MM.1S (cell line): ENCODE data around the gene ADAM10.

ENCODE experiments used
- DNase-seq: peaks from one replicate; pipeline ENCODE4 v3.0.0-alpha.2; 2015
- H2AFZ ChIP-seq: fragments of 300-600 bp; sonication (generic); 2 replicates; pipeline ENCODE4 v1.6.0; 2016; ENCODE audit warnings: antibody characterized with exemption, low read length
- H3F3A ChIP-seq: fragments of 300-600 bp; sonication (generic); 2 replicates; pipeline ENCODE4 v1.6.1; 2016; ENCODE audit warnings: mild to moderate bottlenecking, antibody characterized with exemption, low read length, moderate library complexity, mixed read lengths; ENCODE audit not compliant: insufficient read depth
- H3K27ac ChIP-seq: fragments of 300-600 bp; sonication (generic); 2 replicates; pipeline ENCODE4 v1.5.1; 2016; ENCODE audit warnings: mild to moderate bottlenecking, low read length
- H3K27me3 ChIP-seq: fragments of 300-600 bp; sonication (generic); replicated peaks from 2 replicates; pipeline ENCODE4 v1.6.0; 2016; ENCODE audit warnings: low read length; ENCODE audit not compliant: insufficient read depth
- H3K36me3 ChIP-seq: fragments of 300-600 bp; sonication (generic); replicated peaks from 2 replicates; pipeline ENCODE4 v1.6.1; 2016; ENCODE audit warnings: mild to moderate bottlenecking, low read length, mixed read lengths; ENCODE audit not compliant: insufficient read depth
- H3K4me1 ChIP-seq: fragments of 300-600 bp; sonication (generic); 2 replicates; pipeline ENCODE4 v1.6.1; 2016; ENCODE audit warnings: low read length, mixed read lengths
- H3K4me2 ChIP-seq: fragments of 300-600 bp; sonication (generic); 2 replicates; pipeline ENCODE4 v1.6.0; 2016; ENCODE audit warnings: low read depth, low read length
- H3K4me3 ChIP-seq: fragments of 300-600 bp; sonication (generic); 2 replicates; pipeline ENCODE4 v1.5.1; 2016; ENCODE audit warnings: low read length, mixed read lengths
- H3K79me2 ChIP-seq: fragments of 300-600 bp; sonication (generic); 2 replicates; pipeline ENCODE4 v1.6.1; 2016; ENCODE audit warnings: mixed run types, low read length, mixed read lengths
- H3K9ac ChIP-seq: fragments of 300-600 bp; sonication (generic); 2 replicates; pipeline ENCODE4 v1.6.1; 2016; ENCODE audit warnings: low read length, mixed read lengths
- H3K9me2 ChIP-seq: fragments of 300-600 bp; sonication (generic); replicated peaks from 2 replicates; pipeline ENCODE4 v1.6.1; 2016; ENCODE audit warnings: mild to moderate bottlenecking, low read length, mixed read lengths; ENCODE audit not compliant: insufficient read depth
- H3K9me3 ChIP-seq: fragments of 300-600 bp; sonication (generic); replicated peaks from 2 replicates; pipeline ENCODE4 v1.6.1; 2016; ENCODE audit warnings: mild to moderate bottlenecking, low read length, mixed read lengths; ENCODE audit not compliant: insufficient read depth
- H4K20me1 ChIP-seq: fragments of 300-600 bp; sonication (generic); 2 replicates; pipeline ENCODE4 v1.6.1; 2016; ENCODE audit warnings: mild to moderate bottlenecking, low read length, moderate library complexity, mixed read lengths; ENCODE audit not compliant: insufficient read depth
- CTCF ChIP-seq: fragments of 300-600 bp; sonication (generic); IDR thresholded peaks from 2 replicates; pipeline ENCODE4 v1.5.1; 2016; ENCODE audit warnings: antibody characterized with exemption, low read length, mixed read lengths
- EZH2 ChIP-seq: fragments of 300-600 bp; sonication (generic); optimal IDR thresholded peaks from 2 replicates; pipeline ENCODE3; 2017; ENCODE audit warnings: low read depth, mild to moderate bottlenecking, antibody characterized with exemption, low read length, mixed read lengths
- EZH2phosphoT487 ChIP-seq: fragments of 300-600 bp; sonication (generic); IDR thresholded peaks from 2 replicates; pipeline ENCODE4 v1.6.1; 2018; ENCODE audit warnings: antibody characterized with exemption, low read length

ADAM10 gene

GRCh38 chr15:58565619-58566018 is 183.9 kb downstream of the ADAM10 start:
- H4K20me1 ChIP-seq, result no peaks in the 10 kb centered on the region
- H3K9me3 ChIP-seq, result no peaks in the 10 kb centered on the region
- H3K4me1 ChIP-seq, result peaks cover 6% of the 10 kb centered on the region; the same call in 1 of the 2 replicates
- no peak overlapping the region for H3K27ac ChIP-seq
- no peaks in the 10 kb centered on the region for H3K79me2 ChIP-seq
- H3K4me3 ChIP-seq, result no peak overlapping the region
- no peak overlapping the region for H2AFZ ChIP-seq
- H3K4me2 ChIP-seq, result no peak overlapping the region
- no peaks in the 10 kb centered on the region for H3K27me3 ChIP-seq
- no peaks in the 10 kb centered on the region for H3K9me2 ChIP-seq
- H3K36me3 ChIP-seq, result no peaks in the 10 kb centered on the region
- no peak overlapping the region for H3K9ac ChIP-seq
- TF ChIP-seq CTCF (no peak), EZH2phosphoT487 (no peak), EZH2 (no peak)
- no peak for DNase-seq
- H3F3A ChIP-seq, result no peaks in the 10 kb centered on the region

- no peaks in the 10 kb centered on the region for H4K20me1 ChIP-seq
- no peaks in the 10 kb centered on the region for H3F3A ChIP-seq
- no peaks in the 10 kb centered on the region for H3K36me3 ChIP-seq
- no peak overlapping the region for H3K9ac ChIP-seq
- H3K79me2 ChIP-seq, result no peaks in the 10 kb centered on the region
- no peak overlapping the region for H3K4me3 ChIP-seq
- no peak overlapping the region for H3K27ac ChIP-seq
- H2AFZ ChIP-seq, result no peak overlapping the region
- no peaks in the 10 kb centered on the region for H3K9me3 ChIP-seq
- H3K27me3 ChIP-seq, result no peaks in the 10 kb centered on the region
- peaks cover 6% of the 10 kb centered on the region; the same call in 1 of the 2 replicates for H3K4me1 ChIP-seq
- TF ChIP-seq EZH2phosphoT487 (no peak), CTCF (no peak), EZH2 (no peak)
- no peaks in the 10 kb centered on the region for H3K9me2 ChIP-seq
- no peak for DNase-seq
- H3K4me2 ChIP-seq, result no peak overlapping the region
Observed at GRCh38 chr15:58564981-58565380, 184.5 kb downstream of the ADAM10 start.

DNA sequence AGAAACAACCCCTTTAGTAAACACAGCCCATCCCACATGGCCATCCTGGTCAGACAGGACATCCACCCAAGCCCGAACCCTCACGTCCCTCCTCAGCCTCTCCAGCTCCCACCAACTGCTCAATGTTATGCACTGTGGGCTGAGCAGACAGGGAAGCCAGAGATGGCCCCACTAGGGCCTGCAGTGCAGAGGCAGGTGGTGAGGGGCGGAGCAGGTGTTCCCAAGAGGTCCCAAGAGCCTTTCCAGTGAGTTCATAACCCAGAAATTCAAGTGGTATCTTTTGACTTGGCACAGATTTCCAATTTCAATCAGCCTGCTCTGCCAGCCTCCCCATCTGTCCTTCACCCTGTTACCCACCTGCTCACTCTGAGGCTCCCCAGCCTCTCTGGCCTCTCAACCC is 187.4 kb downstream of the ADAM10 start:
- Histone ChIP-seq H3K9me3 (no peaks in the 10 kb centered on the region), H2AFZ (no peak overlapping the region), H3F3A (no peaks in the 10 kb centered on the region), H4K20me1 (no peaks in the 10 kb centered on the region), H3K27me3 (no peaks in the 10 kb centered on the region), H3K36me3 (no peaks in the 10 kb centered on the region), H3K9me2 (no peaks in the 10 kb centered on the region), H3K79me2 (no peaks in the 10 kb centered on the region), H3K9ac (no peak overlapping the region), H3K27ac (no peak overlapping the region), H3K4me1 (no peaks in the 10 kb centered on the region), H3K4me2 (no peak overlapping the region), H3K4me3 (no peak overlapping the region)
- no peak for TF ChIP-seq CTCF
- TF ChIP-seq EZH2phosphoT487, result no peak
- no peak for TF ChIP-seq EZH2
- no peak for DNase-seq
